Measurements from ENCODE around the gene NUP37. TPM values are rescaled to one million over a fixed set of nuclear protein-coding genes. Genes with fewer than 3 reads are reported as not detected.

NUP37 gene
- total and polyA plus RNA-seq, 9 of the 15 experiments (the other 6 are each of a cell fraction or from before 2014, with no cell fraction given) = 72.2 to 429 (median 170) TPM

- Histone ChIP-seq H2AFZ (ENCODE audit: low read depth, low read length) (no peak overlapping the region), H3K79me2 (ENCODE audit: control insufficient read depth, insufficient read depth, low read length) (no peaks in the 10 kb centered on the region), H3K4me1 (replicated peaks in 1 of 2; ENCODE audit: control insufficient read depth in 2 of 2, insufficient read depth in 2 of 2, low read length in 2 of 2) (no peaks in the 10 kb centered on the region), H3K36me3 (ENCODE audit: control insufficient read depth, insufficient read depth, low read length) (peaks cover 92% of the 10 kb centered on the region), H3K4me2 (ENCODE audit: insufficient read depth, low read length) (no peak overlapping the region), H3K4me3 (no peak overlapping the region), H3K27me3 (ENCODE audit: control insufficient read depth in 2 of 2, insufficient read depth in 2 of 2, low read length in 2 of 2) (no peaks in the 10 kb centered on the region), H3K9ac (ENCODE audit: insufficient read depth in 1 of 2, low read depth in 2 of 2, low read length in 2 of 2) (no peak overlapping the region), H3K27ac (ENCODE audit: extremely low read depth, low read depth, low read length) (no peak overlapping the region), H3K9me1 (ENCODE audit: control insufficient read depth, insufficient read depth, low read length) (no peaks in the 10 kb centered on the region), H3K9me3 (replicated peaks; ENCODE audit: control insufficient read depth, insufficient read depth, low read depth, low read length) (peaks cover 10% of the 10 kb centered on the region), H4K20me1 (replicated peaks; ENCODE audit: control insufficient read depth, insufficient read depth, low read length) (no peaks in the 10 kb centered on the region)
- BruUV-seq (replicated peaks) = no TSS peak
- in situ Hi-C loops (cut with MboI) = no loop called here
- no peak for FAIRE-seq
- DNase-seq (ENCODE audit: extremely low read depth in 1 of 4, low spot score in 3 of 4) = no peak
- intact Hi-C loops (cut with micrococcal nuclease) = no loop called here
- POLR2A ChIA-PET = no interaction called here
- CTCF ChIA-PET (ENCODE audit: low intra/inter-chr PET ratio) = no interaction called here
- no peak for ATAC-seq
- 94% methylated on average over 1 of the region's 1 CpG for WGBS (ENCODE audit: insufficient coverage, low coverage, missing lambda C conversion rate)
- TF ChIP-seq, protein P1, sequence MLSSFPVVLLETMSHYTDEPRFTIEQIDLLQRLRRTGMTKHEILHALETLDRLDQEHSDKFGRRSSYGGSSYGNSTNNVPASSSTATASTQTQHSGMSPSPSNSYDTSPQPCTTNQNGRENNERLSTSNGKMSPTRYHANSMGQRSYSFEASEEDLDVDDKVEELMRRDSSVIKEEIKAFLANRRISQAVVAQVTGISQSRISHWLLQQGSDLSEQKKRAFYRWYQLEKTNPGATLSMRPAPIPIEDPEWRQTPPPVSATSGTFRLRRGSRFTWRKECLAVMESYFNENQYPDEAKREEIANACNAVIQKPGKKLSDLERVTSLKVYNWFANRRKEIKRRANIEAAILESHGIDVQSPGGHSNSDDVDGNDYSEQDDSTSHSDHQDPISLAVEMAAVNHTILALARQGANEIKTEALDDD (IDR thresholded peaks at IDR 0.05) = no peak
- TF ChIP-seq SRF (CRISPR knock-in tag; IDR thresholded peaks at IDR 0.05) = no peak
- TF ChIP-seq, protein P2, sequence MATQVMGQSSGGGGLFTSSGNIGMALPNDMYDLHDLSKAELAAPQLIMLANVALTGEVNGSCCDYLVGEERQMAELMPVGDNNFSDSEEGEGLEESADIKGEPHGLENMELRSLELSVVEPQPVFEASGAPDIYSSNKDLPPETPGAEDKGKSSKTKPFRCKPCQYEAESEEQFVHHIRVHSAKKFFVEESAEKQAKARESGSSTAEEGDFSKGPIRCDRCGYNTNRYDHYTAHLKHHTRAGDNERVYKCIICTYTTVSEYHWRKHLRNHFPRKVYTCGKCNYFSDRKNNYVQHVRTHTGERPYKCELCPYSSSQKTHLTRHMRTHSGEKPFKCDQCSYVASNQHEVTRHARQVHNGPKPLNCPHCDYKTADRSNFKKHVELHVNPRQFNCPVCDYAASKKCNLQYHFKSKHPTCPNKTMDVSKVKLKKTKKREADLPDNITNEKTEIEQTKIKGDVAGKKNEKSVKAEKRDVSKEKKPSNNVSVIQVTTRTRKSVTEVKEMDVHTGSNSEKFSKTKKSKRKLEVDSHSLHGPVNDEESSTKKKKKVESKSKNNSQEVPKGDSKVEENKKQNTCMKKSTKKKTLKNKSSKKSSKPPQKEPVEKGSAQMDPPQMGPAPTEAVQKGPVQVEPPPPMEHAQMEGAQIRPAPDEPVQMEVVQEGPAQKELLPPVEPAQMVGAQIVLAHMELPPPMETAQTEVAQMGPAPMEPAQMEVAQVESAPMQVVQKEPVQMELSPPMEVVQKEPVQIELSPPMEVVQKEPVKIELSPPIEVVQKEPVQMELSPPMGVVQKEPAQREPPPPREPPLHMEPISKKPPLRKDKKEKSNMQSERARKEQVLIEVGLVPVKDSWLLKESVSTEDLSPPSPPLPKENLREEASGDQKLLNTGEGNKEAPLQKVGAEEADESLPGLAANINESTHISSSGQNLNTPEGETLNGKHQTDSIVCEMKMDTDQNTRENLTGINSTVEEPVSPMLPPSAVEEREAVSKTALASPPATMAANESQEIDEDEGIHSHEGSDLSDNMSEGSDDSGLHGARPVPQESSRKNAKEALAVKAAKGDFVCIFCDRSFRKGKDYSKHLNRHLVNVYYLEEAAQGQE (IDR thresholded peaks at IDR 0.05; ENCODE audit: borderline replicate concordance) = no peak
- TF ChIP-seq, protein P2 (CRISPR knock-in tag; IDR thresholded peaks at IDR 0.05; ENCODE audit: low read depth) = no peak
- TF ChIP-seq ZNF75A (CRISPR knock-in tag; IDR thresholded peaks at IDR 0.05) = no peak
- TF ChIP-seq ZNF785 (CRISPR knock-in tag; IDR thresholded peaks at IDR 0.05) = no peak
- no peak for TF ChIP-seq ATF1 (CRISPR knock-in tag; IDR thresholded peaks at IDR 0.05)
- TF ChIP-seq ATF1 (tag; IDR thresholded peaks at IDR 0.05) = no peak
- TF ChIP-seq DIDO1 (tag; IDR thresholded peaks at IDR 0.05; ENCODE audit: low read depth) = no peak
- TF ChIP-seq SIN3A (IDR thresholded peaks at IDR 0.05; ENCODE audit: borderline replicate concordance in 2 of 2, control insufficient read depth in 1 of 2, low read depth in 2 of 2, low read length in 2 of 2) = no peak
- TF ChIP-seq ETS1 (conservative IDR thresholded peaks at IDR 0.05; ENCODE audit: control insufficient read depth, low read depth, low read length) = no peak
- TF ChIP-seq ZNF263 (CRISPR knock-in tag; IDR thresholded peaks at IDR 0.05; ENCODE audit: borderline replicate concordance) = no peak
Measured at GRCh38 chr12:102107970-102108369, 11.9 kb downstream of the NUP37 start.
